Measurements from ENCODE around the gene SH2D4B. TPM values are rescaled to one million over a fixed set of nuclear protein-coding genes. Genes with fewer than 3 reads are reported as not detected.
"Not testable (repeated sequence)": the region's sequence is repeated elsewhere in the genome, so short reads cannot be mapped to it uniquely, and the experiment has no call there.

The SH2D4B gene
- total RNA-seq, 1 experiment from 2014 or later, result 0.10 TPM

GRCh38 chr10:80542053-80542452, 4.4 kb downstream of the SH2D4B start:
- no peak overlapping the region for H3K27ac ChIP-seq (ENCODE audit: low read length)
- H3K4me3 ChIP-seq (ENCODE audit: low read depth in 2 of 2, low read length in 2 of 2), result no peak overlapping the region
- ATAC-seq (no peak), DNase-seq (ENCODE audit: low read depth, low spot score) (no peak)
- in situ Hi-C loops (cut with HindIII; ENCODE audit: low pct_unique_long_range_greater_than_20kb, low sequenced_read_pairs), result no loop called here
- ChIA-PET CTCF (interaction anchor here (1.5 kb wide), 1 partner anchor 36 kb away, joined by 5 read pairs; no protein-coding TSS in a partner anchor), POLR2A (no interaction called here)
- H3K4me1 ChIP-seq (ENCODE audit: control insufficient read depth, insufficient read depth, low read length), result no peaks in the 10 kb centered on the region; the same call in 1 of the 2 replicates
- TF ChIP-seq, protein P1, sequence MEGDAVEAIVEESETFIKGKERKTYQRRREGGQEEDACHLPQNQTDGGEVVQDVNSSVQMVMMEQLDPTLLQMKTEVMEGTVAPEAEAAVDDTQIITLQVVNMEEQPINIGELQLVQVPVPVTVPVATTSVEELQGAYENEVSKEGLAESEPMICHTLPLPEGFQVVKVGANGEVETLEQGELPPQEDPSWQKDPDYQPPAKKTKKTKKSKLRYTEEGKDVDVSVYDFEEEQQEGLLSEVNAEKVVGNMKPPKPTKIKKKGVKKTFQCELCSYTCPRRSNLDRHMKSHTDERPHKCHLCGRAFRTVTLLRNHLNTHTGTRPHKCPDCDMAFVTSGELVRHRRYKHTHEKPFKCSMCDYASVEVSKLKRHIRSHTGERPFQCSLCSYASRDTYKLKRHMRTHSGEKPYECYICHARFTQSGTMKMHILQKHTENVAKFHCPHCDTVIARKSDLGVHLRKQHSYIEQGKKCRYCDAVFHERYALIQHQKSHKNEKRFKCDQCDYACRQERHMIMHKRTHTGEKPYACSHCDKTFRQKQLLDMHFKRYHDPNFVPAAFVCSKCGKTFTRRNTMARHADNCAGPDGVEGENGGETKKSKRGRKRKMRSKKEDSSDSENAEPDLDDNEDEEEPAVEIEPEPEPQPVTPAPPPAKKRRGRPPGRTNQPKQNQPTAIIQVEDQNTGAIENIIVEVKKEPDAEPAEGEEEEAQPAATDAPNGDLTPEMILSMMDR (IDR thresholded peaks at IDR 0.05), result no peak
- no peak for TF ChIP-seq SIN3A (IDR thresholded peaks at IDR 0.05; ENCODE audit: borderline replicate concordance, insufficient read depth, low read depth, low read length)
- no peak for TF ChIP-seq POLR2AphosphoS5 (IDR thresholded peaks at IDR 0.05; ENCODE audit: low read depth, low read length)
- TF ChIP-seq TCF7L2 (IDR thresholded peaks at IDR 0.05; ENCODE audit: low read depth, low read length), result no peak
- TF ChIP-seq, protein P2, sequence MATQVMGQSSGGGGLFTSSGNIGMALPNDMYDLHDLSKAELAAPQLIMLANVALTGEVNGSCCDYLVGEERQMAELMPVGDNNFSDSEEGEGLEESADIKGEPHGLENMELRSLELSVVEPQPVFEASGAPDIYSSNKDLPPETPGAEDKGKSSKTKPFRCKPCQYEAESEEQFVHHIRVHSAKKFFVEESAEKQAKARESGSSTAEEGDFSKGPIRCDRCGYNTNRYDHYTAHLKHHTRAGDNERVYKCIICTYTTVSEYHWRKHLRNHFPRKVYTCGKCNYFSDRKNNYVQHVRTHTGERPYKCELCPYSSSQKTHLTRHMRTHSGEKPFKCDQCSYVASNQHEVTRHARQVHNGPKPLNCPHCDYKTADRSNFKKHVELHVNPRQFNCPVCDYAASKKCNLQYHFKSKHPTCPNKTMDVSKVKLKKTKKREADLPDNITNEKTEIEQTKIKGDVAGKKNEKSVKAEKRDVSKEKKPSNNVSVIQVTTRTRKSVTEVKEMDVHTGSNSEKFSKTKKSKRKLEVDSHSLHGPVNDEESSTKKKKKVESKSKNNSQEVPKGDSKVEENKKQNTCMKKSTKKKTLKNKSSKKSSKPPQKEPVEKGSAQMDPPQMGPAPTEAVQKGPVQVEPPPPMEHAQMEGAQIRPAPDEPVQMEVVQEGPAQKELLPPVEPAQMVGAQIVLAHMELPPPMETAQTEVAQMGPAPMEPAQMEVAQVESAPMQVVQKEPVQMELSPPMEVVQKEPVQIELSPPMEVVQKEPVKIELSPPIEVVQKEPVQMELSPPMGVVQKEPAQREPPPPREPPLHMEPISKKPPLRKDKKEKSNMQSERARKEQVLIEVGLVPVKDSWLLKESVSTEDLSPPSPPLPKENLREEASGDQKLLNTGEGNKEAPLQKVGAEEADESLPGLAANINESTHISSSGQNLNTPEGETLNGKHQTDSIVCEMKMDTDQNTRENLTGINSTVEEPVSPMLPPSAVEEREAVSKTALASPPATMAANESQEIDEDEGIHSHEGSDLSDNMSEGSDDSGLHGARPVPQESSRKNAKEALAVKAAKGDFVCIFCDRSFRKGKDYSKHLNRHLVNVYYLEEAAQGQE (IDR thresholded peaks at IDR 0.05; ENCODE audit: insufficient read depth in 1 of 2, low read depth in 2 of 2, low read length in 1 of 2), result no peak
- intact Hi-C loops (cut with micrococcal nuclease; ENCODE audit: unreplicated experiment), result no loop called here
- peaks cover 2% of the 10 kb centered on the region; the same call in 1 of the 2 replicates for H3K27me3 ChIP-seq (ENCODE audit: control insufficient read depth, insufficient read depth, low read length)
- H3K9me3 ChIP-seq (ENCODE audit: control insufficient read depth, insufficient read depth, low read depth, low read length), result no peaks in the 10 kb centered on the region
- no peaks in the 10 kb centered on the region for H3K36me3 ChIP-seq (ENCODE audit: control insufficient read depth, insufficient read depth, low read length)
- no TSS peak for BruUV-seq (replicated peaks)

- Histone ChIP-seq H3K36me3 (ENCODE audit: control insufficient read depth, insufficient read depth, low read length) (no peaks in the 10 kb centered on the region), H3K4me1 (ENCODE audit: control insufficient read depth, insufficient read depth, low read length) (no peaks in the 10 kb centered on the region; the same call in 1 of the 2 replicates), H3K27me3 (ENCODE audit: control insufficient read depth, insufficient read depth, low read length) (peaks cover 2% of the 10 kb centered on the region; the same call in 1 of the 2 replicates), H3K9me3 (ENCODE audit: control insufficient read depth, insufficient read depth, low read depth, low read length) (no peaks in the 10 kb centered on the region), H3K27ac (ENCODE audit: low read length) (no peak overlapping the region), H3K4me3 (ENCODE audit: low read depth in 2 of 2, low read length in 2 of 2) (no peak overlapping the region)
- no peak for TF ChIP-seq SIN3A (IDR thresholded peaks at IDR 0.05; ENCODE audit: borderline replicate concordance, insufficient read depth, low read depth, low read length)
- TF ChIP-seq, protein P2 (IDR thresholded peaks at IDR 0.05; ENCODE audit: insufficient read depth in 1 of 2, low read depth in 2 of 2, low read length in 1 of 2), result no peak
- in situ Hi-C loops (cut with HindIII; ENCODE audit: low pct_unique_long_range_greater_than_20kb, low sequenced_read_pairs) (no loop called here), intact Hi-C loops (cut with micrococcal nuclease; ENCODE audit: unreplicated experiment) (no loop called here)
- POLR2A ChIA-PET, result no interaction called here
- CTCF ChIA-PET, result interaction anchor here (0.7 to 1.5 kb wide), 2 partner anchors 37 to 41 kb away, joined by 3 to 5 read pairs; no protein-coding TSS in a partner anchor
- no peak for ATAC-seq
- no peak for DNase-seq (ENCODE audit: low read depth, low spot score)
- no TSS peak for BruUV-seq (replicated peaks)
Observed at GRCh38 chr10:80542652-80543318, 5.1 kb downstream of the SH2D4B start.

GRCh38 chr10:80543319-80543672, 5.6 kb downstream of the SH2D4B start:
- CTCF ChIA-PET, result interaction anchor here (0.7 to 1.5 kb wide), 2 partner anchors 38 to 40 kb away, joined by 3 to 5 read pairs; no protein-coding TSS in a partner anchor
- in situ Hi-C loops (cut with HindIII; ENCODE audit: low pct_unique_long_range_greater_than_20kb, low sequenced_read_pairs); H3K4me1 ChIP-seq (ENCODE audit: control insufficient read depth, insufficient read depth, low read length); H3K9me3 ChIP-seq (ENCODE audit: control insufficient read depth, insufficient read depth, low read depth, low read length); H3K27me3 ChIP-seq (ENCODE audit: control insufficient read depth, insufficient read depth, low read length); H3K27ac ChIP-seq (ENCODE audit: low read length); BruUV-seq (replicated peaks); ATAC-seq; DNase-seq (ENCODE audit: low read depth, low spot score); H3K36me3 ChIP-seq (ENCODE audit: control insufficient read depth, insufficient read depth, low read length); H3K4me3 ChIP-seq (ENCODE audit: low read depth in 2 of 2, low read length in 2 of 2); POLR2A ChIA-PET; intact Hi-C loops (cut with micrococcal nuclease; ENCODE audit: unreplicated experiment): not testable (repeated sequence)
